Activated naive CD4-positive, alpha-beta T cell treated with anti-CD3 and anti-CD28 coated beads, Interleukin-2, amount 50 U/mL, for 24 hours (primary cell): ENCODE measurements around the gene RFX8.

ENCODE experiments used
- H3K27ac Mint-ChIP-seq: one replicate; pipeline ENCODE4 v1.8.0; 2021; ENCODE audit warnings: mild to moderate bottlenecking, mixed read lengths
- H3K27me3 Mint-ChIP-seq: one replicate; pipeline ENCODE4 v1.8.0; 2021; ENCODE audit warnings: mixed read lengths
- H3K36me3 Mint-ChIP-seq: one replicate; pipeline ENCODE4 v1.8.0; 2021; ENCODE audit warnings: mixed read lengths
- H3K4me1 Mint-ChIP-seq: one replicate; pipeline ENCODE4 v1.8.0; 2021; ENCODE audit warnings: mixed read lengths
- H3K4me3 Mint-ChIP-seq: one replicate; pipeline ENCODE4 v1.8.0; 2021; ENCODE audit warnings: mild to moderate bottlenecking, mixed read lengths
- H3K9me3 Mint-ChIP-seq: one replicate; pipeline ENCODE4 v1.8.0; 2021; ENCODE audit warnings: mixed read lengths

Gene RFX8

GRCh38 chr2:101395545-101396315, 79.2 kb downstream of the RFX8 start:
- Mint-ChIP-seq H3K27ac (peak overlapping the region; percentile 6), H3K4me3 (no peak overlapping the region), H3K27me3 (peaks cover 8% of the 10 kb centered on the region), H3K9me3 (no peaks in the 10 kb centered on the region), H3K4me1 (no peaks in the 10 kb centered on the region), H3K36me3 (peaks cover 5% of the 10 kb centered on the region)

DNA sequence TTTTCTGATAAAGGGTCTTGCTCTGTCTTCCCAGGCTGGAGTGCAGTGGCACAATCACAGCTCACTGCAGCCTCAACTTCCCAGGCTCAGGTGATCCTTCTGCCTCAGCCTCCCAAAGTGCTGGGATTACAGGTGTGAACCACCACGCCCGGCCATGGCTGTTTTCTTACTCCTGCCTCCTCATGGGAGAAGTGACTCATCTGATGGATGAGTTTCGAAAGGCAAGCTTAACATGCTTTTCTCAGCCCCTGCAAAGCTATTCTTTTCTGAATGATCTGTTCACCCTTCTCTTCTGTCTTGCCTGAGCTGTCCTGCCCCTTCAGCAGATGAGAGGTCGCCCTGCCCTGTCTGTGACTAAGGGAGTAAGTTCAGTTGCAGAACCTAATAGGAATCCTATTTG, 86.7 kb downstream of the RFX8 start:
- Mint-ChIP-seq H3K27ac (no peak overlapping the region), H3K4me3 (peak overlapping the region; percentile 79), H3K36me3 (no peaks in the 10 kb centered on the region), H3K9me3 (no peaks in the 10 kb centered on the region), H3K27me3 (peaks cover 38% of the 10 kb centered on the region), H3K4me1 (peaks cover 10% of the 10 kb centered on the region)

- Mint-ChIP-seq H3K4me1 (peaks cover 10% of the 10 kb centered on the region), H3K27me3 (peaks cover 38% of the 10 kb centered on the region), H3K36me3 (no peaks in the 10 kb centered on the region), H3K27ac (no peak within 1 kb of the TSS), H3K9me3 (no peaks in the 10 kb centered on the region), H3K4me3 (peak within 1 kb of the TSS; percentile 79)
Measured at GRCh38 chr2:101387151-101387834, 87.6 kb downstream of the RFX8 start, which contains the start of gene CREG2. CREG2 (minus strand) TSS chr2:101387503; CDS start chr2:101387457, 46 bp downstream.

DNA sequence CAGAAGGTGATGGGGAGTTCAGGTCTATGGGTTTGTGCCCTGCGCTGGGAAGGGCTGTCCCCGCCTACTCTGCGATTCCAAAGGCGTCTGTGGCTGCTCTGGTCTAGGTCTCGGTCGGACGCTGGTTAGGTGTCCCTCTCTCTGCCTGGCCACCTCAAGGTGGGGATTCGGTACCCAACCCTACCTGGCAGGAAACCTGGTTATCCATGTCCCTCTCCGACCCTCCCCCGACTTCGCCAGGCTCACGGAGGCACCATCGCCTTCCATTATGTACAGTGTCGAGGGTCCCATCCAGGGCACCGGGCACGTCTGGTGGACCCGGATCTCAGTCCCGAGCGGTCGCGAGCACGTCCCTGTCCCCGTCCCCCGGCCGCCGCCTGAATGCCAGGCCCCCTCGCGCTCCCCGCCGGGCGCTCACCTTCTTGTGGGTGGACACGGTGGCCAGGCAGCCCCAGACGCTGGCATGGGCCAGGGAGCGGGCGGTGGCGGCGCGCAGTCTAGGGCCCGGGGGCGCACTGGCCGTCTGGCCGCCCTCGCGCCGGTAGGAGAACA, 88.2 kb downstream of the RFX8 start:
- H3K27ac Mint-ChIP-seq: no peak overlapping the region
- H3K4me3 Mint-ChIP-seq: peak overlapping the region; percentile 61
- peaks cover 38% of the 10 kb centered on the region for H3K27me3 Mint-ChIP-seq
- H3K36me3 Mint-ChIP-seq: no peaks in the 10 kb centered on the region
- no peaks in the 10 kb centered on the region for H3K9me3 Mint-ChIP-seq
- peaks cover 10% of the 10 kb centered on the region for H3K4me1 Mint-ChIP-seq

- H3K27me3 Mint-ChIP-seq: peaks cover 23% of the 10 kb centered on the region
- peaks cover 10% of the 10 kb centered on the region for H3K4me1 Mint-ChIP-seq
- no peaks in the 10 kb centered on the region for H3K9me3 Mint-ChIP-seq
- no peaks in the 10 kb centered on the region for H3K36me3 Mint-ChIP-seq
- no peak overlapping the region for H3K4me3 Mint-ChIP-seq
- no peak overlapping the region for H3K27ac Mint-ChIP-seq
Measured at GRCh38 chr2:101383016-101383541, 91.8 kb downstream of the RFX8 start.

- Mint-ChIP-seq H3K4me3 (no peak overlapping the region), H3K27ac (no peak overlapping the region), H3K36me3 (no peaks in the 10 kb centered on the region), H3K9me3 (no peaks in the 10 kb centered on the region), H3K4me1 (peaks cover 6% of the 10 kb centered on the region), H3K27me3 (peaks cover 21% of the 10 kb centered on the region)
Measured at GRCh38 chr2:101382442-101382841, 92.5 kb downstream of the RFX8 start.

DNA sequence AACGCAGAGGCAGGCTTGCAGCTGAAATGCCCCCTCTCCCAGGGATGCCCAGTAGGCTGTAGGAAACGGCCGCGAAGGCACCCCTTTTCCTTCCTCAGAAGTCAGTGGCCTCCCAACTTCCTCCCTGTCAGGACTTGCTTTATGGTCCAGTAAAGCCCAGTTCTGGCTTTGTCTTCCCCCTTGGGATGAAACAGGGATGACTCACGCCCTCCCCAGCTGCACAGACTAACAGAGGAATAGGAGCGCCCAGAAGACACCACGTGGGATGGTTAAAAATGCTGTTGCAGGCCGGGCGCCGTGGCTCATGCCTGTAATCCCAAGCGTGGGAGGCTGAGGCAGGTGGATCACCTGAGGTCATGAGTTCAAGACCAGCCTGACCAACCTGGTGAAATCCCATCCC, 94.5 kb downstream of the RFX8 start:
- Mint-ChIP-seq H3K4me1 (no peaks in the 10 kb centered on the region), H3K27me3 (peaks cover 11% of the 10 kb centered on the region)

DNA sequence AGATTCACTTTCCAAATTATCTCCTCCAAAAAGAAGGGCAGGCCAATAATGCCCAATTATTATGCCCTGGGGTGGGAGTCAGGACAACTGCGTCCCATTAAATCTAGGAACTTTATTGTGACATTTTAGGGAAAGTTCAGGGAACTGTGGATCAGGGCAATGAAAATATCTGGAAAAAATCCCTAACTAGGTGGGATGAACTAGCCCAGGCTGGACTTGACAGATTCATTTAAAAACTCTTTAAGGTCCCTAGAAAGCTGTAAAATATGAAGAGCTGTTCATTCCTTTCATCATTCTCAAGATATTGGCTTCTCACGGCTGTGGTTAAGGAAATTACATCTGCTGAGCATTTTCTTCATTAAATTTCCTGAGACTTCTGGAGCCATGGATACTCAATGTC, 95.8 kb downstream of the RFX8 start:
- Mint-ChIP-seq H3K4me3 (no peak overlapping the region), H3K27ac (no peak overlapping the region), H3K27me3 (peaks cover 4% of the 10 kb centered on the region), H3K36me3 (no peaks in the 10 kb centered on the region), H3K9me3 (no peaks in the 10 kb centered on the region), H3K4me1 (peaks cover 13% of the 10 kb centered on the region)

More for the DNA sequence above, 94.5 kb downstream of the RFX8 start:
- Mint-ChIP-seq H3K27ac (no peak overlapping the region), H3K4me3 (no peak overlapping the region), H3K9me3 (no peaks in the 10 kb centered on the region), H3K36me3 (no peaks in the 10 kb centered on the region)

GRCh38 chr2:101375653-101376052, 99.3 kb downstream of the RFX8 start:
- no peak overlapping the region for H3K27ac Mint-ChIP-seq
- H3K36me3 Mint-ChIP-seq: peaks cover 2% of the 10 kb centered on the region
- no peak overlapping the region for H3K4me3 Mint-ChIP-seq
- H3K4me1 Mint-ChIP-seq: peaks cover 14% of the 10 kb centered on the region
- no peaks in the 10 kb centered on the region for H3K27me3 Mint-ChIP-seq
- H3K9me3 Mint-ChIP-seq: no peaks in the 10 kb centered on the region

- no peak overlapping the region for H3K4me3 Mint-ChIP-seq
- H3K27me3 Mint-ChIP-seq: no peaks in the 10 kb centered on the region
- peaks cover 2% of the 10 kb centered on the region for H3K36me3 Mint-ChIP-seq
- no peak overlapping the region for H3K27ac Mint-ChIP-seq
- no peaks in the 10 kb centered on the region for H3K9me3 Mint-ChIP-seq
- H3K4me1 Mint-ChIP-seq: peaks cover 14% of the 10 kb centered on the region
Measured at GRCh38 chr2:101374821-101375561, 99.9 kb downstream of the RFX8 start.

- H3K27ac Mint-ChIP-seq: no peak overlapping the region
- H3K9me3 Mint-ChIP-seq: no peaks in the 10 kb centered on the region
- peaks cover 2% of the 10 kb centered on the region for H3K36me3 Mint-ChIP-seq
- peaks cover 14% of the 10 kb centered on the region for H3K4me1 Mint-ChIP-seq
- H3K27me3 Mint-ChIP-seq: no peaks in the 10 kb centered on the region
- no peak overlapping the region for H3K4me3 Mint-ChIP-seq
Measured at GRCh38 chr2:101372792-101373191, 102.1 kb downstream of the RFX8 start.

GRCh38 chr2:101371636-101372035, 103.3 kb downstream of the RFX8 start:
- Mint-ChIP-seq H3K27me3 (no peaks in the 10 kb centered on the region), H3K27ac (no peak overlapping the region), H3K9me3 (no peaks in the 10 kb centered on the region), H3K4me3 (no peak overlapping the region), H3K36me3 (peaks cover 2% of the 10 kb centered on the region), H3K4me1 (peaks cover 14% of the 10 kb centered on the region)

DNA sequence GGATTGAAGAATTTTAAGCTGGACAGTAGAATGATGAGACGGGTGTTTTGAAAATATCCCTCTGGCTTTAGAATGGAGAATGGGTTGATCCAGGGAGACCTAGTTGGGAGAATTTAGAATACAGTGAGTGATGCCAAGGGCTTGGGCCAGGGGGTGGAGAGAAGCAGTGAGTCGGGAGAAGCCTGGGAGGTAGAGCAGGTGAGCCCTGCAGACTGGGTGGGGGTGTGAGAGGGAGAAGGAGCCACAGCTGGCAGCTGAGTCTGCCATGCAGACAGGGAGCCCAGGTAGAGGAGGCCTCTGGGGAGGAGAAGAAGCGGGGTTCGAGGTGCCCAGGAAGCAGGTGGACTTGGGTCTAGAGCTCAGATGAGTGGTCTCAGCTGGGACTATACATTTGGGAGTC, 105.8 kb downstream of the RFX8 start:
- Mint-ChIP-seq H3K27me3 (no peaks in the 10 kb centered on the region), H3K36me3 (peaks cover 2% of the 10 kb centered on the region), H3K27ac (no peak overlapping the region), H3K9me3 (no peaks in the 10 kb centered on the region), H3K4me1 (peaks cover under 1% of the 10 kb centered on the region), H3K4me3 (no peak overlapping the region)

DNA sequence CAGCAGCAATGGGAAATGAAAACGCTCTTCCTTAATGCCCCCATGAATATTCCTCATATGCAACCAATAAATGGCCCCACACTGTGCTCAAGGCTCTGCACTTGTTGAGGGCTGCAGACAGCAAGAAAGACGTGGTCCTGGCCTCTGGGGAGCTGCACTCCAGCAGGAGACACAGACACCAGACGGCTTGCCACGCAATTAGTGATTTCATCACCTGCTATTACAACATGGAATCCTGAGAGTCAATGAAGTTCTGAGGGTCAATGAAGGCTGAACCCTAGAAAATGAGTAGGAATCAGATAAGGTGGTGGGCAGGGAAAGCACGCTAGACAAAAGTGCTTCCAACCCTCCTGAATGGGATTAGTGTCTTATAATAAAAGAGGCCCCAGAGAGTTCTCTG, 106.5 kb downstream of the RFX8 start:
- no peaks in the 10 kb centered on the region for H3K9me3 Mint-ChIP-seq
- H3K36me3 Mint-ChIP-seq: peaks cover 2% of the 10 kb centered on the region

DNA sequence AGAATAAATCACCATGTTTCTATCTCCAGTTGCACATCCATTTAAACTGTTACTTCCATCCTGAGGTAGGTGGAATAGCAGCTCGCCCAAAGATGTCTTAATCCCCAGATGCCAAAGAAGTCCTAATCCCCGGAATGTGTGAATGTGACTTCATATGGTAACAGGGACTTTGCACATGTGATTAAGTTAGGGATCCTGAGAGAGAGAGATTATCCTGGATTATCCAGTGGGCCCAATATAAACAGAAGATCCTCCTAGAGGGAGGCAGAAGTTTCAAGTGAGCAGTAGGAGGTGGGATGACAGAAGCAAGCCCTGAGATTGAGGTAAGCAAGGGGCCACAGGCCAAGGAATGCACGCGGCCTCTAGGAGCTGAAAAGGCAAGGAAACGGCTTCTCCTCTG, 107.4 kb downstream of the RFX8 start:
- Mint-ChIP-seq H3K27me3 (no peaks in the 10 kb centered on the region), H3K9me3 (no peaks in the 10 kb centered on the region), H3K4me1 (no peaks in the 10 kb centered on the region), H3K4me3 (no peak overlapping the region), H3K27ac (no peak overlapping the region), H3K36me3 (no peaks in the 10 kb centered on the region)

More for the DNA sequence above, 106.5 kb downstream of the RFX8 start:
- H3K4me1 Mint-ChIP-seq: no peaks in the 10 kb centered on the region
- H3K27me3 Mint-ChIP-seq: no peaks in the 10 kb centered on the region
- H3K4me3 Mint-ChIP-seq: no peak overlapping the region
- H3K27ac Mint-ChIP-seq: no peak overlapping the region
